ENCODE measurements around the gene R3HDM1. TPM values are rescaled to one million over a fixed set of nuclear protein-coding genes. Genes with fewer than 3 reads are reported as not detected.

R3HDM1 gene
- total and polyA plus RNA-seq, 12 donors = 9.4 to 42.7 (median 20.9) TPM

GRCh38 chr2:135676031-135676430, 144.7 kb downstream of the R3HDM1 start:
- intact Hi-C loops (cut with DNase I) = no loop called here
- Histone ChIP-seq H3K36me3 (replicated peaks in 1 of 2) (no peaks in the 10 kb centered on the region), H3K4me3 (no peak overlapping the region), H3K4me1 (replicated peaks in 1 of 2) (no peaks in the 10 kb centered on the region), H3K9me3 (replicated peaks in 1 of 3) (no peaks in the 10 kb centered on the region), H3K27ac (no peak overlapping the region), H3K27me3 (no peaks in the 10 kb centered on the region)
- peak in 1 of 7 donors; percentile 3 for DNase-seq
- WGBS, 4 donors = 82 to 91% (median 86%) methylated on average over 3 of the region's 3 CpGs
- TF ChIP-seq POLR2A (IDR thresholded peaks at IDR 0.05) = no peak

GRCh38 chr2:135679125-135679524, 147.8 kb downstream of the R3HDM1 start:
- DNase-seq = no peak
- Histone ChIP-seq H3K4me1 (replicated peaks in 1 of 2) (no peaks in the 10 kb centered on the region), H3K9me3 (replicated peaks in 1 of 3) (no peaks in the 10 kb centered on the region), H3K4me3 (no peak overlapping the region), H3K27ac (no peak overlapping the region), H3K36me3 (replicated peaks in 1 of 2) (no peaks in the 10 kb centered on the region), H3K27me3 (no peaks in the 10 kb centered on the region)
- intact Hi-C loops (cut with DNase I) = no loop called here
- no peak for TF ChIP-seq CTCF (IDR thresholded peaks at IDR 0.05)
- no peak for TF ChIP-seq POLR2A (IDR thresholded peaks at IDR 0.05)
- WGBS, 4 donors = 95 to 100% (median 98%) methylated on average over 2 of the region's 2 CpGs

GRCh38 chr2:135685361-135685760, 154.1 kb downstream of the R3HDM1 start:
- no peaks in the 10 kb centered on the region for H3K9me3 ChIP-seq (replicated peaks in 1 of 3)
- WGBS, 4 donors = 44 to 63% (median 53%) methylated on average over 1 of the region's 1 CpG
- intact Hi-C loops (cut with DNase I) = no loop called here
- H3K36me3 ChIP-seq (replicated peaks in 1 of 2) = no peaks in the 10 kb centered on the region
- no peak overlapping the region for H3K27ac ChIP-seq
- no peak overlapping the region for H3K4me3 ChIP-seq
- H3K27me3 ChIP-seq = no peaks in the 10 kb centered on the region
- H3K4me1 ChIP-seq (replicated peaks in 1 of 2) = peaks cover 7 to 9% of the 10 kb centered on the region in 2 donors
- TF ChIP-seq CTCF (IDR thresholded peaks at IDR 0.05) (no peak), POLR2A (IDR thresholded peaks at IDR 0.05) (no peak)
- no peak for DNase-seq

DNA sequence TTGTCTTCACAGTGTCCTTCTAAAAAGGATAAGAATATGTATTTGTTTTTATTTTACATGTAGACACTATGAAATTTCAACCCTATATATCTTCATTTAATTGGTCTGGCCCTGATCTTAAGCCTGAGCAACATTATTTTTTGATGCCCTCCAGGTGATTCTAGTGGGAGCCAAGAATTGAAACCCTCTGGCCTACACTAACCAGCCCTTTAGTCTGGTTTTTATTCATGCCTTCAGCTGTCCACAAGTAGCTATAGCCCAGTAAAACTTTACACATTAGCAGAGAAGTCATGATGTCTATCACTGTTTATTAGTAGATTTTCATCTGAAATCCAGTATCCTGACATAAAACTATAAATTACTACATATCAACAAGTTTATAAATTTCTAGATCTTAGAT, 157.7 kb downstream of the R3HDM1 start:
- no peak overlapping the region for H3K27ac ChIP-seq
- peaks cover 7 to 9% of the 10 kb centered on the region in 2 donors for H3K4me1 ChIP-seq (replicated peaks in 1 of 2)
- TF ChIP-seq POLR2A (IDR thresholded peaks at IDR 0.05) (no peak), CTCF (IDR thresholded peaks at IDR 0.05) (no peak)
- intact Hi-C loops (cut with DNase I) = no loop called here
- no peak for DNase-seq
- H3K9me3 ChIP-seq (replicated peaks in 1 of 3) = no peaks in the 10 kb centered on the region
- H3K36me3 ChIP-seq (replicated peaks in 1 of 2) = no peaks in the 10 kb centered on the region
- no peaks in the 10 kb centered on the region for H3K27me3 ChIP-seq
- no peak overlapping the region for H3K4me3 ChIP-seq

- 80 to 83% (median 81%) methylated on average over 3 of the region's 3 CpGs for WGBS, 4 donors
Measured at GRCh38 chr2:135689679-135690078, 158.4 kb downstream of the R3HDM1 start.

More at GRCh38 chr2:135689679-135690078, 158.4 kb downstream of the R3HDM1 start:
- H3K36me3 ChIP-seq (replicated peaks in 1 of 2) = no peaks in the 10 kb centered on the region
- no peak overlapping the region for H3K27ac ChIP-seq
- no peaks in the 10 kb centered on the region for H3K9me3 ChIP-seq (replicated peaks in 1 of 3)
- DNase-seq = no peak
- H3K27me3 ChIP-seq = no peaks in the 10 kb centered on the region
- H3K4me1 ChIP-seq (replicated peaks in 1 of 2) = peaks cover 7 to 9% of the 10 kb centered on the region in 2 donors
- intact Hi-C loops (cut with DNase I) = no loop called here
- TF ChIP-seq POLR2A (IDR thresholded peaks at IDR 0.05) = no peak
- TF ChIP-seq CTCF (IDR thresholded peaks at IDR 0.05) = no peak
- H3K4me3 ChIP-seq = no peak overlapping the region
